KMS-11 (cell line): ENCODE results near the gene BCAT1.
A peak's percentile ranks its signal among the peaks of the same experiment; 100 is the strongest.

Source experiments
- H2AFZ ChIP-seq: fragments of 200-600 bp; sonication (generic); 2 replicates; pipeline ENCODE4 v1.6.1; 2016; ENCODE audit warnings: antibody characterized with exemption, mixed run types, low read depth
- H3K27ac ChIP-seq: fragments of 200-600 bp; sonication (generic); 2 replicates; pipeline ENCODE4 v1.6.1; 2016; ENCODE audit warnings: mild to moderate bottlenecking, mixed run types
- H3K27me3 ChIP-seq: fragments of 200-600 bp; sonication (generic); 2 replicates; pipeline ENCODE4 v1.6.1; 2017; ENCODE audit warnings: mild to moderate bottlenecking, low read depth, mixed run types, moderate library complexity; ENCODE audit not compliant: insufficient read depth
- H3K36me3 ChIP-seq: fragments of 200-600 bp; sonication (generic); 2 replicates; pipeline ENCODE4 v1.6.1; 2017; ENCODE audit warnings: mild to moderate bottlenecking, mixed run types; ENCODE audit not compliant: insufficient read depth
- H3K4me1 ChIP-seq: fragments of 200-600 bp; sonication (generic); 2 replicates; pipeline ENCODE4 v1.6.1; 2016; ENCODE audit warnings: mild to moderate bottlenecking, low read depth, mixed run types; ENCODE audit not compliant: poor library complexity, severe bottlenecking
- H3K4me2 ChIP-seq: fragments of 200-600 bp; sonication (generic); 2 replicates; pipeline ENCODE4 v1.7.0; 2016; ENCODE audit warnings: mild to moderate bottlenecking, mixed run types
- H3K4me3 ChIP-seq: fragments of 200-600 bp; sonication (generic); IDR thresholded peaks from 2 replicates; pipeline ENCODE4 v1.6.1; 2017; ENCODE audit warnings: low read depth, low read length, mixed read lengths; ENCODE audit not compliant: insufficient read depth
- H3K79me2 ChIP-seq: fragments of 200-600 bp; sonication (generic); 2 replicates; pipeline ENCODE4 v1.6.1; 2016; ENCODE audit warnings: low read depth, mixed run types; ENCODE audit not compliant: insufficient read depth
- H3K9ac ChIP-seq: fragments of 200-600 bp; sonication (generic); 2 replicates; pipeline ENCODE4 v1.6.1; 2016; ENCODE audit warnings: mild to moderate bottlenecking, mixed run types
- H4K20me1 ChIP-seq: fragments of 200-600 bp; sonication (generic); 2 replicates; pipeline ENCODE4 v1.6.1; 2016; ENCODE audit warnings: mild to moderate bottlenecking, mixed run types; ENCODE audit not compliant: insufficient read depth
- CTCF ChIP-seq: fragments of 200-600 bp; sonication (generic); conservative IDR thresholded peaks from 2 replicates; pipeline ENCODE4 v1.6.1; 2017; ENCODE audit warnings: low read depth, mild to moderate bottlenecking, antibody characterized with exemption, low read length, moderate library complexity, mixed read lengths

Gene BCAT1

GRCh38 chr12:24778486-24779304 is 170.2 kb downstream of the BCAT1 start:
- H3K36me3 ChIP-seq: no peaks in the 10 kb centered on the region
- no peaks in the 10 kb centered on the region for H3K4me1 ChIP-seq
- peak; percentile 35; the same call in 1 of the 2 replicates for TF ChIP-seq CTCF
- H3K4me3 ChIP-seq: no peak overlapping the region
- no peaks in the 10 kb centered on the region for H3K79me2 ChIP-seq
- no peak overlapping the region for H2AFZ ChIP-seq
- no peak overlapping the region for H3K27ac ChIP-seq
- no peak overlapping the region for H3K4me2 ChIP-seq
- no peaks in the 10 kb centered on the region for H3K27me3 ChIP-seq
- H3K9ac ChIP-seq: no peak overlapping the region
- no peaks in the 10 kb centered on the region for H4K20me1 ChIP-seq

- Histone ChIP-seq H2AFZ (no peak overlapping the region), H3K4me3 (no peak overlapping the region)
- no peak for TF ChIP-seq CTCF
Observed at GRCh38 chr12:24777359-24777758, 171.5 kb downstream of the BCAT1 start.

GRCh38 chr12:24776861-24777260 is 172.0 kb downstream of the BCAT1 start:
- no peaks in the 10 kb centered on the region for H3K79me2 ChIP-seq
- no peak overlapping the region for H3K9ac ChIP-seq
- no peak for TF ChIP-seq CTCF
- no peak overlapping the region for H3K4me3 ChIP-seq
- H3K36me3 ChIP-seq: no peaks in the 10 kb centered on the region
- H3K27ac ChIP-seq: no peak overlapping the region
- H4K20me1 ChIP-seq: no peaks in the 10 kb centered on the region
- H3K27me3 ChIP-seq: no peaks in the 10 kb centered on the region
- no peak overlapping the region for H2AFZ ChIP-seq
- no peaks in the 10 kb centered on the region for H3K4me1 ChIP-seq
- no peak overlapping the region for H3K4me2 ChIP-seq

More at GRCh38 chr12:24777359-24777758, 171.5 kb downstream of the BCAT1 start:
- no peaks in the 10 kb centered on the region for H3K27me3 ChIP-seq
- H4K20me1 ChIP-seq: no peaks in the 10 kb centered on the region
- H3K79me2 ChIP-seq: no peaks in the 10 kb centered on the region
- H3K4me1 ChIP-seq: no peaks in the 10 kb centered on the region
- no peaks in the 10 kb centered on the region for H3K36me3 ChIP-seq
- H3K9ac ChIP-seq: no peak overlapping the region
- no peak overlapping the region for H3K4me2 ChIP-seq
- no peak overlapping the region for H3K27ac ChIP-seq

GRCh38 chr12:24775073-24775472 is 173.8 kb downstream of the BCAT1 start:
- no peaks in the 10 kb centered on the region for H3K4me1 ChIP-seq
- TF ChIP-seq CTCF: no peak

More at GRCh38 chr12:24775073-24775472, 173.8 kb downstream of the BCAT1 start:
- Histone ChIP-seq H4K20me1 (no peaks in the 10 kb centered on the region), H3K79me2 (no peaks in the 10 kb centered on the region), H3K9ac (no peak overlapping the region), H3K36me3 (no peaks in the 10 kb centered on the region), H3K4me2 (no peak overlapping the region), H3K4me3 (no peak overlapping the region), H3K27ac (no peak overlapping the region), H3K27me3 (no peaks in the 10 kb centered on the region), H2AFZ (no peak overlapping the region)
